Natural killer cell (primary cell): ENCODE data around the gene NRAP. TPM values are rescaled to one million over a fixed set of nuclear protein-coding genes. Genes with fewer than 3 reads are reported as not detected.

Experiments used
- ATAC-seq, 3 donors: fragments of 150-1000 bp in 2 of 3; fragments of 200-7000 bp in 1 of 3; cut with Tn5 transposase; 1 replicate in 1 of 3; 2 replicates in 2 of 3; pipeline ENCODE4 v1.10.0; 2021; ENCODE audit warnings: mild to moderate bottlenecking in 2 of 3, moderate library complexity in 2 of 3
- DNase-seq, 2 donors: peaks; one replicate each; pipeline versions ENCODE4 v3.0.0 to v3.0.0-alpha.2; 2013 to 2021; ENCODE audit warnings: mixed read lengths in 1 of 2
- H3K27ac ChIP-seq: one replicate; pipeline ENCODE4 v1.5.1; 2013; ENCODE audit warnings: mild to moderate bottlenecking, low read length
- H3K27me3 ChIP-seq: one replicate; pipeline ENCODE4 v1.6.1; 2013; ENCODE audit warnings: low read length; ENCODE audit not compliant: control insufficient read depth, insufficient read depth
- H3K36me3 ChIP-seq: one replicate; pipeline ENCODE4 v1.6.1; 2013; ENCODE audit warnings: low read length; ENCODE audit not compliant: control insufficient read depth, insufficient read depth
- H3K4me1 ChIP-seq: one replicate; pipeline ENCODE4 v1.6.1; 2013; ENCODE audit warnings: low read length; ENCODE audit not compliant: control insufficient read depth, insufficient read depth
- H3K4me3 ChIP-seq: one replicate; pipeline ENCODE4 v1.5.1; 2013; ENCODE audit warnings: low read length
- H3K9me3 ChIP-seq: one replicate; pipeline ENCODE4 v1.6.1; 2013; ENCODE audit warnings: low read length; ENCODE audit not compliant: control insufficient read depth, insufficient read depth
- H3K27ac Mint-ChIP-seq, 2 donors: one replicate each; pipeline ENCODE4 v1.8.0; 2022; ENCODE audit warnings: mild to moderate bottlenecking in 2 of 2, mixed read lengths in 2 of 2, moderate library complexity in 1 of 2
- H3K27me3 Mint-ChIP-seq, 2 donors: one replicate each; pipeline ENCODE4 v1.8.0; 2022; ENCODE audit warnings: low read depth in 2 of 2, mixed read lengths in 2 of 2
- H3K36me3 Mint-ChIP-seq: one replicate; pipeline ENCODE4 v1.8.0; 2022; ENCODE audit warnings: mixed read lengths
- H3K4me1 Mint-ChIP-seq, 2 donors: one replicate each; pipeline ENCODE4 v1.8.0; 2022; ENCODE audit warnings: mixed read lengths in 2 of 2
- H3K4me3 Mint-ChIP-seq: one replicate; pipeline ENCODE4 v1.8.0; 2022; ENCODE audit warnings: mild to moderate bottlenecking, moderate library complexity, mixed read lengths
- H3K9me3 Mint-ChIP-seq, 2 donors: one replicate each; pipeline ENCODE4 v1.8.0; 2022; ENCODE audit warnings: mixed read lengths in 2 of 2
- WGBS: methylation state at CpG from one replicate; pipeline ENCODE4 v1.1.7; 2013; ENCODE audit warnings: missing lambda C conversion rate; ENCODE audit not compliant: insufficient coverage; 5-methylcytosine and 5-hydroxymethylcytosine counted together
- intact Hi-C: fragments of 100-400 bp; cut with micrococcal nuclease; formaldehyde crosslinking; loops from one replicate; pipeline ENCODE4 v1.14.2; 2022
- total RNA-seq, 4 donors: library from RNA; stranded (reverse); fragments of 120-200 nt in 1 of 4; gene quantifications; one replicate each; pipeline versions ENCODE4 v1.2.3 to v1.2.4, GENCODE V29; 2013 to 2022
- TF ChIP-seq, protein P1 (sequence below): fragments of 200-600 bp; IDR thresholded peaks from one replicate; pipeline ENCODE4 v1.8.0; 2022; ENCODE audit warnings: antibody characterized with exemption

The NRAP gene
- total RNA-seq, 3 donors from 2014 or later (not counting 1 experiment from before 2014, with no cell fraction given), result not detected

DNA sequence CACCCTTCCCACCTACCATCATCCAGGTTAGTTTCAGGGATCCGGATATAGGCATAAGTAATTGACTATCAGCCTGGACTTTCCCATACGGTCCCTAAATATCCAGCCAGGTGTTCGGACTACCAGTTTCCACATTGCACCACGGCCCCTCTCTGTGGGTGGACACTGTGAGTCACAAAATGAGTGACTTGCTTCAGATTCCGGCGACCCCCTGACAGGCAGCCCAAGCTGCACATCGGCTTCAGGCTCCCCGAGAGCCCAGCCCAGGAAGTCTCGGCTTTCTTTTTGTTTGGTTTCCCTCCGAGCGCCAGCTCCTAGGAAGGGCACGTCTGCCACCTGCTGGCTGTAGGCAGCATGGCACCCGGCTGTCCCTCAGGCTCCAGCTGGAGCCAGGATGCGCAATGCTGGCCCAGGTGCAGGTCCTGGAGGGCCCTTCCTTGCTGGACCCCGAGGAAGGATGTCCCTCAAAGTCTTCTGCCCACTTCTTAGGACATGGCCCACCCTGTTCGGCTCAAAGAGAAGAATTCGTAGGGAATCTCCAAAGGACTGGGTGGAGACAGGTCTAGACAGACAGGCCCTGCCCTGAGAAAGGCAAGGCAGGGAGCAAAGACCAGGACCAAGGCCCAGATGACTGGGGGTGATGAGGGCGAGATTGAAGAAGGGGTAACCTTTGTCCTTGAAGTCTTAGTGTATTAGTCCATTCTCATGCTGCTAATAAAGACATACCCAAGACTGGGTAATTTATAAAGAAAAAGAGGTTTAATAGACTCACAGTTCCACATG, 100.3 kb downstream of the NRAP start:
- WGBS, result 24% methylated on average over 18 of the region's 18 CpGs
- ATAC-seq, result peak; percentile 86 to 99 (median 94)
- H3K9me3 Mint-ChIP-seq, result no peaks in the 10 kb centered on the region
- peak overlapping the region; percentile 86 for H3K4me3 Mint-ChIP-seq
- Histone ChIP-seq H3K27me3 (no peaks in the 10 kb centered on the region), H3K9me3 (no peaks in the 10 kb centered on the region), H3K4me3 (no peak overlapping the region), H3K27ac (no peak overlapping the region), H3K36me3 (no peaks in the 10 kb centered on the region), H3K4me1 (peaks cover 4% of the 10 kb centered on the region)
- peaks cover 7 to 10% of the 10 kb centered on the region in 2 donors for H3K4me1 Mint-ChIP-seq
- peak; percentile 64 to 78 for DNase-seq
- peak overlapping the region in 1 of 2 donors; percentile 72 for H3K27ac Mint-ChIP-seq
- no peaks in the 10 kb centered on the region for H3K36me3 Mint-ChIP-seq
- peaks cover 0 to 3% of the 10 kb centered on the region in 2 donors for H3K27me3 Mint-ChIP-seq
- TF ChIP-seq, protein P1, sequence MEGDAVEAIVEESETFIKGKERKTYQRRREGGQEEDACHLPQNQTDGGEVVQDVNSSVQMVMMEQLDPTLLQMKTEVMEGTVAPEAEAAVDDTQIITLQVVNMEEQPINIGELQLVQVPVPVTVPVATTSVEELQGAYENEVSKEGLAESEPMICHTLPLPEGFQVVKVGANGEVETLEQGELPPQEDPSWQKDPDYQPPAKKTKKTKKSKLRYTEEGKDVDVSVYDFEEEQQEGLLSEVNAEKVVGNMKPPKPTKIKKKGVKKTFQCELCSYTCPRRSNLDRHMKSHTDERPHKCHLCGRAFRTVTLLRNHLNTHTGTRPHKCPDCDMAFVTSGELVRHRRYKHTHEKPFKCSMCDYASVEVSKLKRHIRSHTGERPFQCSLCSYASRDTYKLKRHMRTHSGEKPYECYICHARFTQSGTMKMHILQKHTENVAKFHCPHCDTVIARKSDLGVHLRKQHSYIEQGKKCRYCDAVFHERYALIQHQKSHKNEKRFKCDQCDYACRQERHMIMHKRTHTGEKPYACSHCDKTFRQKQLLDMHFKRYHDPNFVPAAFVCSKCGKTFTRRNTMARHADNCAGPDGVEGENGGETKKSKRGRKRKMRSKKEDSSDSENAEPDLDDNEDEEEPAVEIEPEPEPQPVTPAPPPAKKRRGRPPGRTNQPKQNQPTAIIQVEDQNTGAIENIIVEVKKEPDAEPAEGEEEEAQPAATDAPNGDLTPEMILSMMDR, result peak; percentile 99
- intact Hi-C loops, result no loop called here

DNA sequence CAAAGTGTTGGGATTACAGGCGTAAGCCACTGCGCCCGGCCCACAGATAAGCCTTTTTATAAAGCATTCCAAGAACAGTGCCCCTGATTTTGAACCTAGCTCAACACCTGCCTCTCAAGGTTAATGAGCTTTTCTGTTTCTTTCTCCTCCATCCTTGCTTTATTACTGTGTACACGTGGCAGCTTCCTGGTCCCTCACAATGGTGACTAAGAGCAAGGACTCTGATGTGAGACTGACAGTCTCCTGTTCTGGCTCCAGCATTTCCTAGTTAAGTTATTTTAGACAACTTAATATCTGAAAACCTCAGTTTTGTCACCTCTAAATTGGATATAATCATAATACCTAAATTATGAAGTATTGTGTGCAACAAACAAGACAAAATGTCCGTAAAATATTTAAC, 101.1 kb downstream of the NRAP start:
- H3K9me3 ChIP-seq, result no peaks in the 10 kb centered on the region

DNA sequence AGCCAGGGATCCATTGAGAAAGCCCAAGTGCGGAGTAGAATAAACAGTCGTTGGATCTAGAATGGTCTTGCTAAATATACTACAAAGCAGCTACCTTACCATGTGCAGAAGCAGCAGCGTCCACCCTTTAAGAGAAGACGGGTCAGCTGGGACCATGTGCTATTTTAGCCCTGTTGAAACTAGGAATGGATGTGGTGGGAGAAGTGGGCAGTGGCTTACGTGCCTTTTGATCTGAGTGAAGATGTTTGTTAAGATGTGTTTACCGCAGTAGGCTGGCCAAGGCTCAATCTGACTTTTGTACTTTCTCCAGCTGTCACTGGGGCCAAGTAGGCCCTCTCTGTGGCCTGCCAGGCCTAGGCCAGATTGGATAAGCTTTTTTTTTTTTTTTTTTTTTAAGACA, 101.8 kb downstream of the NRAP start:
- WGBS, result 93% methylated on average over 6 of the region's 6 CpGs
- Histone ChIP-seq H3K9me3 (no peaks in the 10 kb centered on the region), H3K36me3 (no peaks in the 10 kb centered on the region), H3K27ac (no peak overlapping the region), H3K4me1 (peaks cover 4% of the 10 kb centered on the region), H3K27me3 (no peaks in the 10 kb centered on the region), H3K4me3 (no peak overlapping the region)
- intact Hi-C loops, result no loop called here
- TF ChIP-seq, protein P1, result no peak
- DNase-seq, result no peak
- Mint-ChIP-seq H3K36me3 (no peaks in the 10 kb centered on the region), H3K9me3 (no peaks in the 10 kb centered on the region), H3K4me1 (peaks cover 7 to 10% of the 10 kb centered on the region in 2 donors), H3K4me3 (no peak overlapping the region), H3K27me3 (peaks cover 3 to 8% of the 10 kb centered on the region in 2 donors), H3K27ac (no peak overlapping the region)
- no peak for ATAC-seq

More for the DNA sequence above, 101.1 kb downstream of the NRAP start:
- Mint-ChIP-seq H3K27ac (no peak overlapping the region), H3K4me3 (no peak overlapping the region), H3K27me3 (peaks cover 2 to 3% of the 10 kb centered on the region in 2 donors), H3K9me3 (no peaks in the 10 kb centered on the region), H3K4me1 (peaks cover 7 to 10% of the 10 kb centered on the region in 2 donors), H3K36me3 (no peaks in the 10 kb centered on the region)
- Histone ChIP-seq H3K27me3 (no peaks in the 10 kb centered on the region), H3K36me3 (no peaks in the 10 kb centered on the region), H3K27ac (no peak overlapping the region), H3K4me1 (peaks cover 4% of the 10 kb centered on the region), H3K4me3 (no peak overlapping the region)
- ATAC-seq (no peak), DNase-seq (no peak)
- 95% methylated on average over 4 of the region's 5 CpGs for WGBS
- TF ChIP-seq, protein P1, result no peak
- intact Hi-C loops, result no loop called here
